GM10266 (cell line): ENCODE data around the gene FSIP1.

Experiments
- DNase-seq: peaks from one replicate; pipeline ENCODE4 v3.0.0; 2012; ENCODE audit errors: extremely low spot score
- TF ChIP-seq, protein P1 (sequence below): IDR thresholded peaks from 2 replicates; pipeline ENCODE4 v1.5.1; 2012; ENCODE audit warnings: mild to moderate bottlenecking, low read depth; ENCODE audit not compliant: control insufficient read depth, insufficient read depth; ENCODE audit errors: missing control alignments

Gene FSIP1

DNA sequence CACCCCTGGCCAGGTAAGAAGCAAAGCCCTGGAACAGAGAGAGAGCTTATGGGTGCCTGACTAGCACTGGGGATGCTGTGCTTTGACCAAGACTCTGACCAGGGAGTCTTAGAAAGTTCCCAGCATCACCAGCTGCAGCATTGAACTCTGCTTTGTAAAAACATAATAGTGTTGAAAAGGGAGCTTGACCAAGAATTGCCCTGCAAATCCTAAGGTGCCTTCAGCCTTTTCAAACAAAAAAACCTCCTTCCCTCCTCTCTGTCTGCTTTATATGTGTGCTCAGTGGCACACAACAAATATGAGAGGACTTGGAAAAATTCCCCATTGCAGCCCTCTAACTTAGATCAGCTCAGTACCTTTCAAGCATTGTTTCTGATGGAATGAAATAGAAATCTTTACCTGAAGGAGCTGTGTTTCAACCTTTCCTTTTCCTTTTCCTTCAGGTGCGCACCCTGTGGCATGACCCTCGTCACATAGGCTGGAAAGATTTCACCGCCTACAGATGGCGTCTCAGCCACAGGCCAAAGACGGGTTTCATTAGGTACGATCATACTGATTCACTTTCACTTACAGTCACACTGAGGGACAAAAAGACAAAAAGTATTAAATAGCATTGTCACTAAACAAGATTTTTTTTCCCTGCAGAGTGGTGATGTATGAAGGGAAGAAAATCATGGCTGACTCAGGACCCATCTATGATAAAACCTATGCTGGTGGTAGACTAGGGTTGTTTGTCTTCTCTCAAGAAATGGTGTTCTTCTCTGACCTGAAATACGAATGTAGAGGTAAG lies 188.8 kb downstream of the FSIP1 start:
- DNase-seq = no peak
- TF ChIP-seq, protein P1, sequence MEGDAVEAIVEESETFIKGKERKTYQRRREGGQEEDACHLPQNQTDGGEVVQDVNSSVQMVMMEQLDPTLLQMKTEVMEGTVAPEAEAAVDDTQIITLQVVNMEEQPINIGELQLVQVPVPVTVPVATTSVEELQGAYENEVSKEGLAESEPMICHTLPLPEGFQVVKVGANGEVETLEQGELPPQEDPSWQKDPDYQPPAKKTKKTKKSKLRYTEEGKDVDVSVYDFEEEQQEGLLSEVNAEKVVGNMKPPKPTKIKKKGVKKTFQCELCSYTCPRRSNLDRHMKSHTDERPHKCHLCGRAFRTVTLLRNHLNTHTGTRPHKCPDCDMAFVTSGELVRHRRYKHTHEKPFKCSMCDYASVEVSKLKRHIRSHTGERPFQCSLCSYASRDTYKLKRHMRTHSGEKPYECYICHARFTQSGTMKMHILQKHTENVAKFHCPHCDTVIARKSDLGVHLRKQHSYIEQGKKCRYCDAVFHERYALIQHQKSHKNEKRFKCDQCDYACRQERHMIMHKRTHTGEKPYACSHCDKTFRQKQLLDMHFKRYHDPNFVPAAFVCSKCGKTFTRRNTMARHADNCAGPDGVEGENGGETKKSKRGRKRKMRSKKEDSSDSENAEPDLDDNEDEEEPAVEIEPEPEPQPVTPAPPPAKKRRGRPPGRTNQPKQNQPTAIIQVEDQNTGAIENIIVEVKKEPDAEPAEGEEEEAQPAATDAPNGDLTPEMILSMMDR = peak; percentile 35

DNA sequence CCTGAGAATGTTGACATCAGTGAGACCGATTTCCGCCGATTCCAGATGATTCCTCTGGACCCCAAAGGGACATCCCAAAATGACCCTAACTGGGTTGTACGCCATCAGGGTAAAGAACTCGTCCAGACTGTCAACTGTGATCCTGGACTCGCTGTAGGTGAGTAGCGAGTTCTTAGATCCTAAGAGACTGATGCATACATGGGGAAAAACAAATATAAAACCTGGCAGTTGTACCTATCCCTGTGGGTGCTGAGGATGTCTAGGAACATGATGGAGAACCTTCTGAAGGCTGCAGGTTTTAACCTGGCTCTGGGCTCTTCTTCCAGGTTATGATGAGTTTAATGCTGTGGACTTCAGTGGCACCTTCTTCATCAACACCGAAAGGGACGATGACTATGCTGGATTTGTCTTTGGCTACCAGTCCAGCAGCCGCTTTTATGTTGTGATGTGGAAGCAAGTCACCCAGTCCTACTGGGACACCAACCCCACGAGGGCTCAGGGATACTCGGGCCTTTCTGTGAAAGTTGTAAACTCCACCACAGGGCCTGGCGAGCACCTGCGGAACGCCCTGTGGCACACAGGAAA lies 189.5 kb downstream of the FSIP1 start:
- TF ChIP-seq, protein P1 = no peak
- no peak for DNase-seq

DNA sequence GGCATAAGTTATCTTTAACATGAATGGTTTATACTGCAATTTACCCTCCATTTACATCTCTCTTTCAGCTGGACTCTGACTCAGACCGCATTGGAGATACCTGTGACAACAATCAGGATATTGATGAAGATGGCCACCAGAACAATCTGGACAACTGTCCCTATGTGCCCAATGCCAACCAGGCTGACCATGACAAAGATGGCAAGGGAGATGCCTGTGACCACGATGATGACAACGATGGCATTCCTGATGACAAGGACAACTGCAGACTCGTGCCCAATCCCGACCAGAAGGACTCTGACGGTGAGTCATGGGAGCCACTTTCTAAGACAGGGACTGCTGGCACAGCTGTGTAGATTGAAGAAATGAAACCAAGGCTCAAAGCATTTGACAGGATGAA lies 190.1 kb downstream of the FSIP1 start:
- TF ChIP-seq, protein P1 = no peak
- DNase-seq = no peak

DNA sequence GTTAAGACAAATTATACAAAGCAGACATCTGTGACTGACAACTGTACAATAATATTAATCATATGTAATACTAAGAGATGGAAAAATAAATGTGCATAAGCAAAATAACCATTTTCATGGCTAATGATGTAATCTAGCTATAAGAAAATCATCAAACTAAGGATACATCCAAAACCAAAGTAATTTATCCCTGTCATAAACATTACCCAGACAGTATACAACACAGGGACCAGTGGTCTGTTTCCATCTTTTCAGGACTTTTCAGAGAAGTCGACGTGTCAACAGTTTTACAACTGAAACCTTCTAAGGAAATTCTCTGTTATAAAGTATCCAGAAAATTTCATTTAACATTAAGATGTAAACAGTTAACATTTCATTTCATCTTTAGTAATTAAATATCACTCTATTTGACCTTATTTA lies 190.7 kb downstream of the FSIP1 start:
- DNase-seq = no peak
- TF ChIP-seq, protein P1 = no peak

DNA sequence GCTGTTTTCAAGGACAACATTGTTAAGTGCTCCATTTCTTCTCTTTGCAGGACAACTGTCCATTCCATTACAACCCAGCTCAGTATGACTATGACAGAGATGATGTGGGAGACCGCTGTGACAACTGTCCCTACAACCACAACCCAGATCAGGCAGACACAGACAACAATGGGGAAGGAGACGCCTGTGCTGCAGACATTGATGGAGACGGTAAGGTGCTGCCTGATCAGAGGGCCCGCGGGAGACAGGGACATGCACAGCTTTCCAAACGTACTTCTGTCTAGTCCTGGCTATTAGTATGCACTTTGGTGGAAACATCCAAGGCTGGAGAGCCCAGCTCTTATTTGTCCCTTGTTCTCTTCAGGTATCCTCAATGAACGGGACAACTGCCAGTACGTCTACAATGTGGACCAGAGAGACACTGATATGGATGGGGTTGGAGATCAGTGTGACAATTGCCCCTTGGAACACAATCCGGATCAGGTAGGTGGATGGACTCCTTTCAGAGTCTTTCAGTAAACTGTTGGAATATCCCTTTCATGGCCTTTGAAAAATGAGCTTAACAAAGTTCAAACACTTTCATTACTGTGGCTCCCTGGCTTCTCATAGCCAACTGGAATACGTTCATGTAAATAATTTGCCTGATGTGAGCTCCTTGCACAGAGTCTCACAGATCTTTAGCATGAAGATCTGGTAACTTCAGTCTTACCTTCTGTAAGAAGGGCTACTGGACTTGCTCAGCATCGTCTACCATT lies 191.3 kb downstream of the FSIP1 start:
- DNase-seq = no peak
- TF ChIP-seq, protein P1 = no peak

DNA sequence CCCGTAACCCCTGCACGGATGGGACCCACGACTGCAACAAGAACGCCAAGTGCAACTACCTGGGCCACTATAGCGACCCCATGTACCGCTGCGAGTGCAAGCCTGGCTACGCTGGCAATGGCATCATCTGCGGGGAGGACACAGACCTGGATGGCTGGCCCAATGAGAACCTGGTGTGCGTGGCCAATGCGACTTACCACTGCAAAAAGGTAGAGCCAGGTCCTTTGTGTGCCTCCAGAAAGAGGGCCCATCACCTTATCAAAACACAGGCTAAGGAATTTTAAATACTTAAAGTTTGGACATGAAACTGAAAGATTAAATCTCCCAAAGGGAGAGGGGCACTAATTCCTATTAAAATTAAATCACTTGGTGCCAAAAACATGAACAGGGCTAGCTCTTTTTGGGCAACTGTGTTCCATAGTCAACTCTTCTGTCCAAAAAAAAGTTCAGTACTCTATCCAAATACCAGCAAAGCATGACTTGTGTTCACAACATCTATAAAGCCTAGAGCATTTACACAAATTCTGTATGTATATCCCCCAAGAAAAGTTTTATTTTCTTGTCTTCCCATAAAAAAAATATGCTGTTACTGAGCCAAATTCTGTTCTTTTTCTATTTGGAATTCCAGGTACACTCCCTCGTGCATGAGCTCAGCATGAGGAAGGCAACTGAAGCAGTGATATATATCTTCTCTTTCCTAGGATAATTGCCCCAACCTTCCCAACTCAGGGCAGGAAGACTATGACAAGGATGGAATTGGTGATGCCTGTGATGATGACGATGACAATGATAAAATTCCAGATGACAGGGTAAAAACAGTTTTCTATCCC lies 192.6 kb downstream of the FSIP1 start:
- no peak for DNase-seq

More for the DNA sequence above, 192.6 kb downstream of the FSIP1 start:
- TF ChIP-seq, protein P1 = no peak
